ENCODE results near the gene CMYA5.

DNA sequence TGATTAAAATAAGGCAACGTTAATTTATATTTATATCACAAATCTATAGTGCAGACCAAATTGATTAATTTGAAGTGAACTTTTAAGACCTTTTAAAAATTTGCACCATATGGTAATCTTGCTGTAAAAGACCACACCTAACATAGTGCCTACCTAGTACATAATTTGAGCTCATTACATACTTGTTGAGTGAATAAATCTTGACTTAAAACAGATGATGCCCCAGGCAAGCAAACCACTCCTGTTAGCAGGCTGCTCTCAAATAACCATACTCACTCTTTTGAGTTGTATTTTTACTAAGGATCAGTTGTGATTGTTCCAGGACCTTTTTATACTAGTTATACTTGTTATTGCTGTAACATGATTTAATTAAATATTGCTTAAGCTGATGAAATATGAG is 27.2 kb downstream of the CMYA5 start:
- TF ChIP-seq, protein P1, sequence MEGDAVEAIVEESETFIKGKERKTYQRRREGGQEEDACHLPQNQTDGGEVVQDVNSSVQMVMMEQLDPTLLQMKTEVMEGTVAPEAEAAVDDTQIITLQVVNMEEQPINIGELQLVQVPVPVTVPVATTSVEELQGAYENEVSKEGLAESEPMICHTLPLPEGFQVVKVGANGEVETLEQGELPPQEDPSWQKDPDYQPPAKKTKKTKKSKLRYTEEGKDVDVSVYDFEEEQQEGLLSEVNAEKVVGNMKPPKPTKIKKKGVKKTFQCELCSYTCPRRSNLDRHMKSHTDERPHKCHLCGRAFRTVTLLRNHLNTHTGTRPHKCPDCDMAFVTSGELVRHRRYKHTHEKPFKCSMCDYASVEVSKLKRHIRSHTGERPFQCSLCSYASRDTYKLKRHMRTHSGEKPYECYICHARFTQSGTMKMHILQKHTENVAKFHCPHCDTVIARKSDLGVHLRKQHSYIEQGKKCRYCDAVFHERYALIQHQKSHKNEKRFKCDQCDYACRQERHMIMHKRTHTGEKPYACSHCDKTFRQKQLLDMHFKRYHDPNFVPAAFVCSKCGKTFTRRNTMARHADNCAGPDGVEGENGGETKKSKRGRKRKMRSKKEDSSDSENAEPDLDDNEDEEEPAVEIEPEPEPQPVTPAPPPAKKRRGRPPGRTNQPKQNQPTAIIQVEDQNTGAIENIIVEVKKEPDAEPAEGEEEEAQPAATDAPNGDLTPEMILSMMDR (IDR thresholded peaks at IDR 0.05; ENCODE audit: low read length) = no peak
- TF ChIP-seq EZH2phosphoT487 (IDR thresholded peaks at IDR 0.05; ENCODE audit: low read length) (no peak), EZH2 (optimal IDR thresholded peaks at IDR 0.05; ENCODE audit: low read depth, low read length) (no peak)

All from MM.1S (cell line).